Activated gamma-delta T cell (primary cell): ENCODE data around the gene PROM2.

Experiments used
- DNase-seq: peaks from one replicate; lab custom pipeline; 2025; lab: John Stamatoyannopoulos, UW

Gene PROM2

DNA sequence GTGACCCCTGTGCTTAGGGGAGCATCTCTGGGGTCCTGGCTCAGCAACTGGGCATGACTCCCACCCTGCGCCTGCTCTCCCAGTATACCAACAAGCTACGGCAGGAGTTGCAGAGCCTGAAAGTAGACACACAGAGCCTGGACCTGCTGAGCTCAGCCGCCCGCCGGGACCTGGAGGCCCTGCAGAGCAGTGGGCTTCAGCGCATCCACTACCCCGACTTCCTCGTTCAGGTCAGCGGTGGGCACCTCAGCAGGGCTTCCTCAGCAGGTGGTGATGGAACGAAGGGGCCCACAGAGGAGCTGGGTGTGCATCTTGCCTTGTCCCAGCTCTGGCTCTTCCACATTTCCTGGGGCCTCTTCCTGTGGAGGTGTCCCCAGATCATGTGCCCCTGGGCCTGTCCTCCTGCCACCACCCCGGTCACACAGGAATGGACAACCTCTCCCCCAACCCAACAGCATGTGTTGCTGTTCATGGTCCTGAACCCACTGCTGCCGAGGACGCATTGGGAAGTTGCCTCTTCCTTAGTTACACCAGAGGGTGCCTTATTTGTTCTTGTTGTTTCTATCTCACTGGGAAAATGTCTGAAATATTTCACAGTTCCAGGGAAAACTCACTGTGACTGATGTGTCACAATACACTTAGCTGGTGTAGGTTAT is 10.8 kb downstream of the PROM2 start:
- DNase-seq, result no peak

DNA sequence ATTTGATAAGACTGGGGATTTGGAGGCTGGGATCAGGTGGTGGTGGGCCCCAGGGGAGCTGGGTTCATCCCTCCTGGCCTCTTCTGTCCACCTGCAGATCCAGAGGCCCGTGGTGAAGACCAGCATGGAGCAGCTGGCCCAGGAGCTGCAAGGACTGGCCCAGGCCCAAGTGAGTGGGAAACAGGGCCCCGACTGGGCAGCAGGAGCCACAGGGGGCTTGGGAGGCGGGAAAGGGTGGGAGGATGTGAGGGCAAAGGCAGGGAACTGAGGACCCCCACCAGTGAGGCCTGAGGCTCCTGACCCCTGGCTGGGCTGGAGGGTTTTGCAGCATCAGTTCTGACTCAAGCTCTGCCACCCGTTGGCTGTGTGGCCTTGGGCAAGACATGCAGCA is 11.3 kb downstream of the PROM2 start:
- DNase-seq, result no peak

DNA sequence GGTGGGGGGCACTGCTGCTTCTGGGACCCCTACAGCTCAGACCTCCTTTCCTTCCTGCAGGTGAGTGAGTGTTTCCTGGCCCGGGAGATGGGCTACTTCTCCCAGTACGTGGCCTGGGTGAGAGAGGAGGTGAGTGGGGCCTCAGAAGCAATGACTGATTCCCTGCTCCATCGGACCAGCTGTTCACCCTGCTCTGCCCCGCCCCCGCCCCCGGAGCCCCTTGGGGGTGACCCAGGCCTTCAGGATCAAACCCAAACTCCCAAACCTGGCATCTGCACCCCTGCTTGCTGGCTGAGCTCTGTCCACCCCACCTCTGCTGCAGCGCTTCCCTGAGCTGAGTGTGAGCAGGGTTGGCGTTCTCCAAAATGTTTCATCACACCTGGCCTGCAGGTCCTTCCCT is 13.1 kb downstream of the PROM2 start:
- DNase-seq, result no peak

DNA sequence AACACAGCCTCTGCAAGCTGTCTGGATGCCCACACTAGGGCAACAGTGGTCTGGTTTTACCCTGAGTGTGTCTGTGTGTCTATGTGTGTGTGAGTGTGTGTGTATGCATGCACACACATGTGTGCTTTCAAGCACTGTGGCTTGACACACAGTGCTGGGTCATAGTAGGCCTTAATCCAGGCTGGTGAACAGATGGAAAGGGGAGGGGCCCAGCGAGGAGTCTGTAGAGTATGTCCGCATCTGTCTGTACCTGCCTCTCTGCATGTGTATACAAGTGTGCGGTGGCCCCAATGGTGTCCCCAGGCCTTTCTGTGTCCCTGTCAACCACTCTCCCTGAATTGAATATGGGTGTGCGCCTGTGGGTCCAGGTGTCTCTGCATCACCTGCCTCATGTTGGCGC is 13.6 kb downstream of the PROM2 start:
- DNase-seq, result no peak

DNA sequence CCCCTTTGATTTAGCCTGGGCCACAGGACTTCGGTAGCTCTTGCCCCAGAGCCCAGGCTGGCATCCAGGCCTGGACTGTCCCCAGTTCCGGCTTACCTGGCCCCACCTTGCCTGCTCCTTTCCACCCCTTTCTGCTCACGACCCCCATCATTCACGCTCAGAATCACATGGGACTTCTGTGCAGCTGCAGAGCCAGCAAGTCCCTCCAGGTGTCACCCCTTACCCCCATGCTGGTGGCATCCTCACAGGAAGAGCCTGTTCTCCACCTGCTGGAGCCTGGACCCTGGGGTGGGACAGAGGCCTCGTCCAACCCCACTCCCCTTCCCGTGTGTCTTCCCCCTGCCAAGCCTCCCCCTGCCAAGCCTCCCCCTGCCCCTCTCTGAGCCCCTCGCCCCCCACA is 15.0 kb downstream of the PROM2 start:
- no peak for DNase-seq

DNA sequence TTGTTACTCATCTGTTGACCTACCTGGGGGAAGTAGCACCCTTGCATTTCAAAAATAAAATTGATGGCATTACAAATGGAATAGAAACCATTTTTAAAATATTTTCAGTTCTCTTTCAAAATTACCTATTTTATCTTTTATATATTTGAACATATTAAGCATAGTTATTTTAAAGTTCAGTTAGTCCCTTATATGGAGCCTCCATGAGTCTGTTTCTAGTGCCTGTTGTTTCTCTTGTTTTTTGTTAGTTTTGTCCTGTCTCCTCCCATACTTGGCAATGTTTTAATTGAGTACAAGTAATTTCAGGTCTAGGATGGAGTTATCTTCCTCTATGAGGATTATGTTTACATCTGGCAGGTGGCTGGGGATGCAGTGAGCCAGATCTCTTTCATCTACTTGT is 17.0 kb downstream of the PROM2 start:
- DNase-seq, result no peak

DNA sequence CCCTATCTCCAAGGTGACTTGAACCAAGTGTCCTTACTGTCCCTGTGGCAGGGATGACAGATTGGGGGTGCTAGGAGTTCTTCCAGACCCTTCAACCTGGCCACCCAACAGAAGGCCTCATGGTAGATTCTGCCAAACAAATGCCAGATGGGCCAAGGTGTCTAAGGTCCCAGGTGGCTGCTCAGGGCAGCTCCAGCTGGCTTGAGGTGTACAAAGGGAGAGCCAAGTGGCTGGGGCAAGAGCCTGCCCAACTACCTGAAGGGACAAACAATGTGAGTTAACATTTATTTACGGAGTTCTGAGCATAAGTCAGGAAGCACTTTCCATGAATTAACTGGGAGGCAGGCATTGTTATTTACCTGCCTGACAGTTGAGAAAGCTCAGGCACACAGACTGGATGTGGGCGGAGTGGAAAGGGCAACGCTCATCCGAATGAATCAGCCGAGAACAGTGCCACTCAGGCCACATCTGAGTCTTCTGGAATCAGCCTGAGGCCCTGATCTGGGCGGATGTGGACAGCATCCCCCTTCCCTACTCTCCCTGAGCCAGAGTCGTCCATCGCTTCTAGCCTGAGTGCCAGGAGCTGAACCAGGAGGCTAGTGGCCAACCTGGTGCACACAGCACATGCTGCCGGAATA is 18.5 kb downstream of the PROM2 start:
- DNase-seq, result no peak

DNA sequence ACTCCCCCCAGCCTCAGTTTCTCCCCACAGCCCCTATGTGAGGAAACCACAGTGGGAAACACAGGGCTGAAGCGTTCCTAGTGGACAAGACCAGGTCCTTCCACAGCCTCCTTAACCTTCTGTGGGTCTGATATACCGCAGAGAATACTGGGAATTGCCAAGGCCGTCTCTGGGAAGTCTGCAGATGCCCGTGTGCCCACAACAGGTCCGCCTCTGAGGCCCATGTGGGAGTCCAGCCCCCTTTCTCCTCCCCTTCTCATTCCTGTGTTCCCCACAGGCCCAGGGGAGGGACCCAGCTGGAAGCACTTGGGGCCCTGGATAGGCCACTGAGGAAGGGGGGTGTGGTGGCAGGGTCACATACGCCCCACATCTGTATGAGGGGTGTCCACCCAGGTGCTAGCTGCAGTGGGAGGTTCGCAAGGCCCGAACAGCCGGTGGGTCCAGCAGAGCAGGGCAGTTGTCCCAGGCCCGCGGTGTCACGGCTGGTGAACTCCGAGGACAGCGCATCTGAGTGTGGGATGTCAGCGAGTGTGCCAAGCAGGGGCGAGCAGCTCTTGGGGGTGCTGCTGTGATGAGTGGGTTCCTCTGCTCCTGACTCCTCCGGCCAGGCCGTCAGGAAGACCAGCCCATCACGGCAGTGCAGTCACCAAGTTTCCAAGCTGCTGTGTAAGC is 20.5 kb downstream of the PROM2 start:
- DNase-seq, result no peak

DNA sequence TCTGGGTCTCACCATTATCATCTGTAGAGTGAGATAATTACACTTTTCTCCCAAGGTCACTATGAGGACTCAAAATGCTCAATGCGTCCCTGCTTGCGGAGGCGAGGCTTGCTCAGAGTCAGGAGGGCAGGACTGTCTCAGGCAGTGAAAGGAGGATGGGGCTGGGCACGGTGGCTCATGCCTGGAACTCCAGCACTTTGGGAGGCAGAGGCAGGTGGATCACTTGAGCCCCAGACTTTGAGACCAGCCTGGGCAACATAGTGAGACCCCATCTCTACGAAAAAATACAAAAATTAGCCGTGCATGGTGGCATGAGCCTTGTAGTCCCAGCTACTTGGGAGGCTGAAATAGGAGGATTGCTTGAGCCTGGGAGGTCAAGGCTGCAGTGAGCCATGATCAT is 21.1 kb downstream of the PROM2 start:
- no peak for DNase-seq

DNA sequence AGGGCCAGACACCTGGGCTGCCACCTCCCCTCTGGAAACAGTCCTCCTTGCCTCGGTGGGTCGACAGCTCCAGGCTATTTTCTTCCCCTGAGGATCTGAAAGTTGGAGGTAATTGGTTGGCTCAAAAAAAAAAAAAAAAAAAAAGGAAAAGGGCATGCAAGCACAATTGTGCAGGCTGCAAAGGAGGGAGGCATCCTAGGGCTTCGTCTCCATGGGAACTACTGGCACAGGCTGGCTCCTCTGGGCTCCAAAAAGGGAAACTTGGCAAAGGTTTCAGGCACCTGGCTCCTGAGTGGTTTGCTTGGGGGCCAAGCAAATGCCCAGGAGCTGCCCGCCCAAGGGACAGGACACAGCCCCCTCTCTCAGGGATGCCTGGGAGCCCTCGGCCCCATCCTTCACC is 21.8 kb downstream of the PROM2 start:
- no peak for DNase-seq

DNA sequence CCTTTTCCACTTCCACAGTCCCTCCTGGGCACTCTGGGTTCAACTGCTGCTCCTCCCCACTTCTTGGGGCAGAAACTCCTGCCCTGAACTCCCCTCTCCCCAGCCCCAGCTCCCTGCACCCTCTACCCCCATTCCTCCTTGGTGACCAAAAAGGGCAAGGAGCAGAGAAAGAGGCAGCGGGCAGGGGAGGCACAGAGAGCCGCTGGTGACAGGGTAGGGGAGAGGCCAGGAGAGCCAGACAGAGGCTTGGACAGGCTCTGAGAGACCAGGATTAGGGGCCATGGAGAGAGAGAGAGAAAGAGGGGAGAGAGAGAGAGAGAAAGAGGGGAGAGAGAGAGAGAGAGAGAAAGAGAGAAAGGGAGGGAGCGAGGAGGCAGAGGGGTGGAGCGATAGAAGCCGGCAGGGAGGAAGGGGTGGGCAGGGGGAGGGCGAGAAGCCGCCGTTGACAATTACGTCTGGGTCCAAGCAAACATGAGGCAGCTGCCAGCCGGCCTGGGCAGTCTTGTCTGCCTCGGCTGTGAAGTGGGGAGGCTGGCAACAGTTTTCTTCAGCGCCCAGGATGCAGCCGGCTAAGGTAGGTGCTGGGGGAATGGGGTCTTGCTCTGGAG is 22.7 kb downstream of the PROM2 start, which contains the start of gene KCNIP3:
KCNIP3 (plus strand) TSS at position 468 of the 608 bp plus-strand sequence; CDS start at position 560, 92 bp downstream.
- DNase-seq, result no peak

DNA sequence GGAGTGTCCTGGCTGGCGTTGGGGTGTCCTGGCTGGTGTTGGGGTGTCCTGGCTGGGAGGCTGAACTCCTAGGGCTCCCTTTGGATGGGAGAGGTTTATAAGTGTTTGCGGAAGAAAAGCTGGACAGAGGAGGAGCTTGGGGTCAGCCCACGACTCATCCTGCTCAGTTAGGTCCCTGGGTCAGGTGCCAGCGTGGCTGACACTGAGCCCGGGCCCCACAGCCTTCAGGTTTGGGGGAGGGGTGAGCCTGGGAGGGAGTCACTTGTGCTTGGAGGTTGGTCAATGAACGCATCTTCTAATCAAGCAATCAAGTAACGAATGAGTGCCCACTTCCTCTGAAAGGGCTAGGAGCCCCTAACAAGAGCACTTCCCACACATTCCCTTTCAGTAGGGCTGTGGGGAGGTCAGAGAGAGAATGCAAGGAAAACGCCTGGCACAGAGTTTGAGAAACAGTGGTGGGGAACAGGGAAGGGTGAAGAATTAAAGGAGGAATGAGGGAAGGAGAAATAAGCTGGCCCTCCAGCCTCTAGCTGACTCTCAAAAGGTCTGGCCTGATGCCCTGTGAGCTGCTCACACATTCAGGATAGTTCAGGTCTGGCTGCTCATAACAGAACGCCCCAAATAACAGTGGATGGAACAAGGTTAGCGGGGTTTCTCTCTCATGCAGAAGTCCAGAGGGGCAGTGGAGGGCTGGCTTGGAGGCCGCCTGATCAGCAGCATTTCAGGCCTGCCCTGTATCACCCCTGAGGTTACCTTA is 23.6 kb downstream of the PROM2 start:
- DNase-seq, result no peak

DNA sequence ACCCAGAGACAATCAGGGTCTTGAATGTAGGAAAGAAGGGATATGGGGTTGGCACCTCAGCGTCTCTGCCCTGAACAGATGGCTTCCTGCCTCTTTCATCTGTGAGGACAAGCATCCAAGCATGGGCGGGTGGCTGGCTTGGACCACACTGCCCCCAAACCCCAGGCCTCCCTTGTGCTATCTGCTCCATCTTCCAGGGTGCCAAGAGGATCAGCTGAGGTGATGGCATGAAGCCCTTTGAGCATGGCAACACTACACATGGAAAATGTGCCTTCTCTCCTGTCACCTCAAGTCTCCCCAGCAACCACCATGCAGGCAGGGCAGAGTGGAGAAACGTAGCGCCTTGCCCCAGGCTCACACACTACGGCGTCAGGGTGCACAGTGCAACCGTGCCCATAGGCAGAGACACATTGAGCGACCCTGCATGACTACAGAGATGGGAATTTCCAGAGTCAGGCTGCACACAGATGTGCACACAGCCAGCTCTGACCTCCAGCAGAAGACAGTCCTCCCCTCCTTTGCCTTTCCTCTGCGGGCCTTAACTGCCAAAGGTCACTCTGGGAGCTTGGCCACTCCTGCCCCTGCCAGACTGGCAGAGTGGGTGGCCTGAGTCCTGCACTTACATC is 24.4 kb downstream of the PROM2 start:
- DNase-seq, result no peak

DNA sequence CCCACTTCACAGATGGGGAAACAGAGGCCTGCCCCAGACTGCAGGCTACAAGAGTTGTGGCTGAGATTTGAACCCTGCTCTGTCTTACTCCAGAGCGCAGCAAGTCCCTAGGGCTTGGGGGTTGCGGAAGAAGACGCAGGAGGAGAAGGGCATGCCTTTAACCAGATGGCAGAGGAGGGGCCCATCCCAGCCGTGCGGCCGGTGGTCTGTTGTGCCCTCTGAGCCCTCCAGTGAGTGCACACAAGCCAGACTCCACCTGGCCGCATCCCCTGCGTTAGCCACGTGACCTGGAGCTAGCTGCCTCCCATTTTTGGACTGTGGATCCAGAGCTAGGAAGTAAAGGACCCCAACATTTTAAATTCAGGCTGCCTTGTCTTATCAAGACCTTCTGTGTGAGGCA is 25.7 kb downstream of the PROM2 start:
- DNase-seq, result no peak

DNA sequence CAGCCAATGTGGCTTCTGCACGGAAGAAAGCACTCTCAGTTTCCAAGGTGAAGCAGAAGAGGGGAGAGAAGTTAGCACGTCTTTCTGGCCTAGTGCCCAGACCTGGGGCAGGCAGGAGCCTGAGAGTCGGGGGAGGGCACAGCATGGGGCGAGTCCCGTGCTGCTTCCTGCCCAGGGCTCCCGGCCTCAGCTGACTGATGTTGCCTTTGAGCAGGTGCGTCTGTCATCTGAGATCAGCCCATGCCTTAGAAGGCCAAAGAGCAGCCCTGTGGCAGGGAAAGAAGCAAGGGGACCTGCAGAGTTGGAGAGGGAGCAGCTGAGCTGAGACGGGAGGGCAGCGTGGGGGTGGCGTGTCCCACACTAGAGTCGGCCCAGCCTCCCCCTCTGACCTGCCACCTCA is 26.2 kb downstream of the PROM2 start:
- DNase-seq, result no peak

DNA sequence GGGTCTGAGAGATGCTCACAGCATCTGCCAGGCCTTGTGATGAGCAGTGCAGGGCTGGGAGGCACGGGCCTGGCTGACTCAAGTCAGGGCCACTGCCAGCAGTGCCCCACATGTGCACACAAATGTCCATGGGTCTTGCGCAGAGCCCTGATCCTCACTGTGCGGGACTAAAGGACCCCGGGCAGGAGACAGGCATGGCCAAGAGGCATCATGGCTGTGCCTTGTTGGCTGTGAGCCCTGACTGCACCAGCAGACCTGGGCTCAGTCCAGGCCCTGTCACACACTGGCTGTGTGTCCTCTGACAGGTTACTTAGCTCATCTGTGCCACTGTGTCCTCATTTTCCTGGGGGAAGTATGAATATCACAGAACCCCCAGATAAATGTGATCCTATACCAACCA is 26.9 kb downstream of the PROM2 start:
- no peak for DNase-seq

DNA sequence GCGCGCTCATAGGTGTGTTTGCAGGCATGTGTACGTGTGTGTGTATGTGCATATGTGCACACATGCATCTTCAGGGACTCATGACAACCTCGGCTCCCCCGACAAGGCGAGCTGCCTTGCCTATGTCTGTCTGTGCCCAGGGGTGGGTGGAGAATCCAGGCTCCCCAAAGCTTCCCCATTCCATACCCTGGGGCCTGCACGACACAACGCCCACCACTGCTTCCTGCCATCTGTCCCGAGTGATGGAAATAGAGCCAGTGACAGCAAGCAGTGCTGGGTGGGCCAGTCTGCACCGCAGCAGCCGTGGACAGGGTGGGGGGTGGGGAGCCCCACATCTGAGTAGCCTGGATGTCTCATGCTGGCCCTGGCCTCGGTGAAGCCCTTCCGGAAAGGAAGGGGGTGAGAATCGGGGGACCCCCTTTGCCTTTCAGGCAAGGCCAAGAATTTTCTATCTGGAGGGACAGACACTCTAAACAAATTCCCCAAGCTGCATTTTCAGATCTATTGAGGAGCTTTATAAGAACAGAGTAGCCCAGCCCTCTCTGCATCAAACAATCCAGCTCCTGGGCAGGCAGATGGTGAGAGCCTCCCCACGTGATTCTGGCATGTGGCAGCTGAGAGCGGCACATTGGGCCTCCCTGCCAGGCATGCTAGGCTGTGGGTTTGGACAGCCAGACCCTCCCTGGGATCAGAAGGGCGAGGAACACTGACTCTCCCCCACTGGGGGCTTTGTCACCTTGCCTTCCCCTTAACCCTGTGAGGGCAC is 27.8 kb downstream of the PROM2 start:
- DNase-seq, result no peak

DNA sequence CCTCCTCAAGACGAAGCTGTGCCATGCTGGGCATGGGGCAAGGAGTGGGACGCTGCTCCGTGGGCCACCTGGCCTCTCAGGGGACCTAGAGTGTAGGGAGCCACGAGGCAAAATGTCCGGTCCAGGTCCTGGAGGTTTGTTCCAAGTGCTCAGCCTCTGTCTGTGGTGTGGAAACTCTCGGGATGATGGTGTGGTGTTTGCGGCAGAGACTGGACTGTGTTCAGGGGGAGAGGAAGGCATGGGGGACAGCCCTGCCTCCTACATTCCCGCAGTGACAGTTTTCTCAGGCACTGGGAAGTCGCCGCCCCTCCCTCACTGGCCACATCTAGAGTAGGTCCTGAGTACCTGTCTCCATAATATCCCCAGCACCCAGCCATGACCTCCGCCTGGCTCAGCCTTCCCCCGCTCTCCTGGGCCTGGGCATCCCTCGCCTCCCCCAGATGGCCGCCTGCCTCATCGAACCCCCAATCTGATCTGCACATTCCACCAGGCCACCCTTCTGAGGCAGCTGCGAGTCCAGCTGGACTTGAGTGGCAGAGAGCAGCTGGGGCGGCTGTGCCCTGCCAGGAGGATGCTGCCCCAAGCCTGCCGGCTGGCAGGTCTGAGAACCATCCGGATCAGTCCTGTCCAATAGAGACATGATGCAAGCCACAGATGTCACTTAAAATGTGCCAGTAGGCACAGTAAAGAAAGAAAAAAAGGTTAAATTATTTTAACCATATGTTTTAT is 29.1 kb downstream of the PROM2 start:
- DNase-seq, result no peak

DNA sequence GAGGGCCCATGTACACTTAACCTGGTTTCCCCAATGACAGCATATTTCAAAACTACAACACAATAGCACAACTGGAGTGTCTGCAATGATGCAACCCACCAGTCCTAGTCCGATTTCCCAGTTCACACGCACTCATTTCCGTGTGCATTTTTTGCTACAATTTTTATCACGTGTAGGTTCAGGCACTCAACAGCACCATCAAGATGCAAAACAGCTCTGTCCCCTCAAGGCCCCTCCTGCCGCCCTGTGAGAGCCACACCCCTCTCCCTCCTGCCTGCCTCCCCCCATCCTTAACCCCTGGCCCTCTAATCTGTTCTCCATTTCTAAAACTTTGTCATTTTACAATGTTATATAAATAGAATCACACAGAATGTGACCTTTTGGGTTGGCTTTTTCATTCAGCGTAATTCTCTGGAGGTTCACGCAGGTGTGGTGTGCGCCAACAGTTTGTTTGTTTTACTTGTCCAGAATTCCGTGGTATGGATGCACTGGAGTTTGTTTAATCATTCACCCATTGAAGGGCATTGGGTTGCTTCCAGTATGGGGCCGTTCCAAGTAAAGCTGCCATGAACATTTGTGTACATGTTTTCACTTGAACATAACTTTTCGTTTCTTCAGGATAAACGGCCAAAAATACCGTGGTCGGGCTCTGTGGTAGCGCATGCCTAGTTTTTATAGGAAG is 31.3 kb downstream of the PROM2 start:
- no peak for DNase-seq
